ENCODE measurements around the gene URGCP.

GRCh38 chr7:43956027-43956426 lies 49.6 kb upstream of the URGCP start:
- TF ChIP-seq CTCF (IDR thresholded peaks at IDR 0.05) (no peak), POLR2AphosphoS5 (IDR thresholded peaks at IDR 0.05) (no peak), EP300 (IDR thresholded peaks at IDR 0.05) (no peak)
